ENCODE measurements around the gene WDR7.

The WDR7 gene

DNA sequence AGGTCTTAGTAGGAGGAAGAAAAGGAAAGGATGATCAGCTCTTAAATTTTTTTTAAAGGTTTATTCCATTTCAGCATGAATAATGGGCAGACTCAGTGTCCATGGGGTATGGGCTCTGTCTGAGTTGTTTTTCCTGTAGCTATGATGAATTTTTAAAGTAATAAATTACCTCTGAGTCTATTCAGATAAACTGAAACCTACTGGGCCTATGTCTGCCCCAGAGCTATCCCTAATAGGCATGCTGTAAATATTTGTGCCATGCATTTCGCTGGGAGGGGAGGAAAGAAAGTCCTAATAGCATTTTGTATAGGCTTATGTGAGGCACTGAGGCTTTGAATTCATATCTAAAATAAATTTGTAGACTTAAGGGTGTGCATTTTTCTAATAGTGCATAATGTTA lies 285.3 kb downstream of the WDR7 start:
- no peak for DNase-seq (ENCODE audit: low read depth)

DNA sequence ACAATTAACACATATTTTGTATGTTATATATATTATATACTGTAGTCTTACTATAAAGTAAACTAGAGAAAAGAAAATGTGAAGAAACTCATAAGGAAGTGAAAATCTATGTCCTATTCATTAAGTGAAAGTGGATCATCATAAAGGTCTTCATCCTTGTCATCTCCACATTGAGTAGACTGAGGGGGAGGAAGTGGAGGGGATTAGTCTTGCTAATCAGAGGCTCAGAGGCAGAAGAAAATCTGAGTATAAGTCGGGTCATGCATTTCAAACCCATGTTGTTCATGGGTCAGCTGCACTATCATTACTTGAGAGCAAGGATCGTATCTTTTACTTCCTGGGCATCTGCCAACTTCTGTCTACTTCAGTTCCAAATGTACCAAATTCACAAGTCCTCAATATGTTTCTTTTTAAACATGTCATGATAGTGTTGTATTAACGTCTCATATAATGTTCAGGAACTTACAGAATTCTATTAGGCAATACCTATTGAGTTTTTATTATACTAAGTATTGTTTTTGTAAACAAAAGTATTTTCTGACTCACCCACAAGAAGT lies 286.8 kb downstream of the WDR7 start:
- DNase-seq (ENCODE audit: low read depth) = no peak

DNA sequence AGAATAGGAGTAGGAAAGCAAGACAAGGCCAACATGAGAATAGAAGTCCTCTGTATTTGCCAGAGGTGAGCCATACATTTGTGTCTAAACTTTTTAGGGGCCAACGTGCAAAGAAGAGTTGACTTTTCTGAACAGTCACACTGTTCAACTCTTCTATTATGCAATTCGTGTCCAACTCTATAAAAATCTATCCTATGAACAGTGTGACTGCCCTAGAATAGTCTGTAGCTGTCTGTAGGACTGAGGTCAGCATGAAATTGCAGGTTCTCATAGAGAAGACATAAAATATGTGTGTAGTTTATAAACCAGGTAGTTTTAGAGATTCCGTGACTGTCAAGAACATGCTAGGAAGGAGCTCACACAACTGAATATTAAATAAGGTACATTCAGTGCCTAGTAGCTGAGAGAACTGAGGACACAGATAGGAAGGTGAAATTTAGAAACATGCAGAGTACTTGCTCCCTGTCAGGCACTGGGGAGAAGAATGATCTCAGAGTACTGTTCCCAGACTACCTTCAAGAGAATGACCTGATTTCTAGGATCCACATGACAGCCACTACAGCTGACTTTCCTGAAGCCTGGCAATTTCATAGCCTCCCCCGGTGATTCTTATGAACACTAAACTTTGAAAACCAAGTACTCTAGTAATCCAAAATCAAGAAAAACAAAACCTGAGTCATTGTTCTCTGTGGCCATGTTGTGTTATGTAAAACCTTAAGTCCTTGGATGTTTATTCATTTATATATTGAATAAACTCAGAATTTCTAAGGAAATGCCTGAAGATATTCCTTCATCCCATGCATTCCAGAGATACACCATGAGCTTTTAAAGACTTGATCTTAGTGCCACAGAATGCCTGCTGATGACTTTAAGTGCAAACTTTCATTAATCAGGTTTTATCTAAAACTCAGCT lies 294.3 kb downstream of the WDR7 start:
- no peak for DNase-seq (ENCODE audit: low read depth)

DNA sequence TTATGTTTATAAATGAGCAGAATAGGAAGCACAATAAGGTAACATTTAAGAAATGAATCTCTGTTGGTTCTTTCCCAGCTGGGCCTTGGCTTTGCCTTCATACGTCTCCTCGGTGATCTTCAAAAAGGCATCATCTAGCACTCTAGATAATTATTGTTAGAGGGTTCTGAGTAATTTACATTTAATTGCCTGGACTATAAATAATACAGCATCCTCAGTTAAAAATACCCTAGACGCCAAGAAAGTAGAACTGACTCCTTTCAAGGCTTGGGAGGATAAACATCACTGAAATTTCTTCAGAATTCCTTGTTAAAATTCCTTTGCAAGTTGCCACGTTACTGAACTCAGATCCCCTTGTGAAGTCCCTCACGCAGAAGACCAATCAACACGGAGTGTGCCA lies 296.1 kb downstream of the WDR7 start:
- DNase-seq (ENCODE audit: low read depth) = no peak

DNA sequence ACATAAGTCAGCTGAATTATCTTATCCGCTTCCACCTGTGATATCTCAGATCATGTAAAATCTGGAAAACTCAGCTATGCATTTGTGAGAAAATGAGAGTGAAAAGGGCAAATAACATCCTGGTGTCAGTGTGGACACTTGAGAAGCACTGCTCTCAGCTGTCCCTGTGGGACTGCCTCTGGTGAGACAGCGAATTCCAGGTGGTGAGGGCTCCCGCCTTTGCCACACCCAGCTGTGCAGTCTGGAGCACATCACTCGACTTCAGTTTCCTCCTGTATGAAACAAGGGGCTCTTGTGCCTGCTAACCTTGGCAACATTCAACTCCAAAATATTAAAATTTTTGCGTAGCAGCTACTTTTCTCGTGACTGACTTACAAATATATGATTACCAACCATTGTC lies 300.9 kb downstream of the WDR7 start:
- no peak for DNase-seq (ENCODE audit: low read depth)

DNA sequence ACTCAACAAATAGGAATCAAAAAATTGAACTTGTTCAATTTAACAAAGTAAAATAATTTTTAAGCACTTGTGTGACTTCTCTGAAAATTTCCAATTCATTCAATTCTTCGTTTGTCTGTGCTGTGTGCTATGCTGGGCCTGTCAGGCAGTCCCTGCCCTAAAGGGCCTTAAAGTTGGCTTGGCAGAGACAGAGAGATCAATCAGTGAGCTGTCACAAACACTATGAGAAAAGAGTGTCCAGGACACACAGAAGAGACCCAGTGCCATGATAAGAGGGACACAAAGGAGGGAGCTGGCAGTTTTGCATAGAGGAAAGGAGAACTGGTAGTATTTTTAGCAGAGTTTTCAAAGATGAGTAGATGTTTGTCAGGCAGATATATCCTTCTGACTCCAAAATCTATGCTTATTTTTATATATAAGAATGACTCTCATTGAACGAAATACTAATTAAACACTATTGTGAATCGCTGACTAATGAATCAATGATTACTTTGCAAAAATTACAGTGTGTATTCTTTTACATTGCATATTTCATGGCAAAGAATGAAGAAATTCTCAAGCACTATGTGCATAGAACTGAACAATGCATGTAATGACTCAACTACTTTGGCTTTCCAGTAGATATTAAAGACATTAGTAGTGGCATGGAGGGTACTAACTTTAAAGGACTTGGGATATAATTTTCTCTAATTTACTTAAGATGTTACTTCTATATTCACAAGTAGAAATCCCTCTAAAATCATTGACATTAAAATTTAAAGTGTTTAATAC lies 302.5 kb downstream of the WDR7 start:
- no peak for DNase-seq (ENCODE audit: low read depth)

DNA sequence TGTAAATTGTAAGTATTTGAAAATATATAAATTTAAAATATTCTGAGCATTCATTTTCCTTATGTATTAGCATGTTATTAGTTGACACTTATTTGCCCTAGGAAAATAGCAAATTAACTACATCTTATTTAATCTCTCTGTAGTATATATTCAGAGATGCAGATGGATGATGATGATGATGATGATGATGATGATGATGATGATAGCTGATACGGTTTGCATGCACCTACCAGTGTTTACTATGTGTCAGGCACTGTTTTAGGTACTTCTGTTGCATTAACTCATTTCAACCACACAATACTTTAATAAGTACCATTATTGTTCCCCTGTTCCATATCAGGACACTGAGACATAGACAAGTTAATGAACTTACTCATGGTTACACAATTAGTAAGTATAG lies 304.3 kb downstream of the WDR7 start:
- DNase-seq (ENCODE audit: low read depth) = no peak

DNA sequence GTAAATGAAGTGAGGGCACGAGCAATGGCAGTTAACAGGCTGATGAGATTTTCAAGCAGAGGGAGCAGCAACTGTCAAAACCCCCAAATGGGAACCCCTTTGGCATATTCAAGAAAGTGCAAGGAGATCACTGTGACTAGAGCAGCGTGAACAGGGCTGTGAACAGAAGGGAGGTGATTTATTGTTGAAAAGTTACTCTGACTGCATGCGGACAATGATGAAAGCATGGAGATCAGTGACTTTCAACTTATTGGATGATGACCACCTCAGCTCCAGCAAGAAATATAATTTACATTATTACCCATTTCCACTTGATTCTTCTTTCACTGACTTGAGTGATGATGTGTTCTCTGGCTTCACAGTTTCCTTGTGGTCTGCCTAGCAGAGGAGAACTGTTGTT lies 308.0 kb downstream of the WDR7 start:
- no peak for DNase-seq (ENCODE audit: low read depth)

DNA sequence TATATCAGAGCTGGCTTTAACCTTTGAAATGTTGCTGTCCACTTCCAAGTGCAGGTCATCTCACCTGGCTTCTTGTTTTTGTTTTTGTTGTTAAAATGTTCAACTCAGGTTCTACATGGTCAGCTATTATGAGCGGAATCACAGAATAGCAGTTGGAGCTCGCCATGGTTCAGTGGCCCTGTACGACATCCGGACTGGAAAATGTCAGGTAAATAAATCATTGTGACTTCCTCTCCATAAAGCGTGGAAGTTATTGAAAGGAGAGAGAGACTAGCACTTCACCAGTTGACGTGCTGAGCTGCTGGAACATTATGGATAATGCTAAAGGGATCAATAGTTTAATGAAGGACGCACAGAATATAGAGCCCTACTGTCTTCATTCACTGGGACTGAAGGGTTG lies 311.2 kb downstream of the WDR7 start:
- no peak for DNase-seq (ENCODE audit: low read depth)

DNA sequence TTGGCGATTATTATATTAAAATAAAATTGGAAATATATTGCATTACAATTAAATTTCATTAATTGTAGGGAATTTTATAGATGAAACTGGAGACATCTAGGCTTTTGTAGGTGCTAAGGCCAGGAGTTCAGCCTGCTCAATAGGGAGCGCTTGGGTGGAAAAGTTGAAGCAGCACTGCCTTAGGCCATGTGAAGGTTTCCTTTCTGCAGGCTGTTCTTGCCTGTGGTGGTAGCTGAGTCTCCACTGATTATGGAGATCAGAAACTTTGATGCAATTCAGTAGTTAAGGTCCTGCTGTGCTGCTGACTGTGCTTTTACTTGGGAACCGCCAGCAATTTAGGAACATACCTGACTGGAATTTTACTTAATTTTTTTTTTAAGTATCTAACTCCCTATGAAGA lies 315.9 kb downstream of the WDR7 start:
- no peak for DNase-seq (ENCODE audit: low read depth)

DNA sequence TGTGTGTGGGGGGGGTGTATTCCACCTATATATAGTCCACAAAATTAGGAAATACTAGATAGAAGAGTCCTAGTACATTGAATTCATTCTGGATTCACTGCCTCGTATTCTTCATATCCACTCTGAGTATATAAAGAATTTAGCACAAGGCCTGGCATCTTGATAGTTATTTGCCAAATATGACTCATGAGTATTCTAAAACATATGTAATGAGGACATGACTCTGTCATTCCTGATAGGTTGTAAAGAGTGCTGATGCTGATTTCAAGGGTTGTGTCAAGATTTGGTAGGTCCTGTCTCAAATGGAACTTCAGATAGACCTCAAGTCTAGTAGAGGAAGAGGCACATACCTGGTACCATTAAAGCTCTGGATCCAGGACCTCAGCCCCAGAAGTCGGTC lies 322.3 kb downstream of the WDR7 start:
- no peak for DNase-seq (ENCODE audit: low read depth)

DNA sequence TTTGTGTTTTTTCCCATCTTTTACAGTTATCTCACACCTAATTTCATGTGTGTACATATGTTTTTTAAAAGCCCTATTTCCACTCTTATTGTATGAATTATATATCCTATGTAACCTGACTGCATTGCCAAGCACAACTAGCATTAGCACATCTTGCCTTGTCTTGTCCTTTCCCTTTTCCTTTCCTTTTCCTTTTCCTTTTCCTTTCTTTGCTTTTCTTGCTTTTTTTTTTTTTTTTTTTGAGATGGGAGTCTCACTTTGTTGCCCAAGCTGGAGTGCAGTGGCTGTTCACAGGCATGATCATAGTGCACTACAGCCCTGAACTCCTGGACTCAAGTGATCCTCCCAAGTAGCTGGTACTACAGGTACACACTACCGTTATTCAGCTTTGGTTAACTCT lies 323.0 kb downstream of the WDR7 start:
- DNase-seq (ENCODE audit: low read depth) = no peak

DNA sequence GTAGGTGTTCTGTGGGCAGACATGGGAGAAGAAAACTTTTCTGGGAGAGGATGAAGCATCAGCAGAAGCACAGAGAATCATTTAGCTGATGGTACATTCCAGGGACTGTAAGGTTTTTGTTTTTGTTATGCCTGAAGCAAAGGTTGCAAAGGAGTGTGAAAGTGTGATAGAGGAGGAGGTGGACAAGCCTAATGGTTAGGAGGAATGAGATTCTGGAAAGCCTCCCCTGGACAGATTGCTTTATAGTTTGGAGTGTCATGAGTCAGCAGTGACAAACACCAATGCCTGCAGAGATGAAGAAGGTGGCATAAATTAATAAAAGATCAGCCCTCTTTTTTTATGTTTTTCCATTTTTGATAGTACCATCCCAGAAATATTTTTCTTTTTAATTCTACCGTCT lies 324.1 kb downstream of the WDR7 start:
- DNase-seq (ENCODE audit: low read depth) = no peak

DNA sequence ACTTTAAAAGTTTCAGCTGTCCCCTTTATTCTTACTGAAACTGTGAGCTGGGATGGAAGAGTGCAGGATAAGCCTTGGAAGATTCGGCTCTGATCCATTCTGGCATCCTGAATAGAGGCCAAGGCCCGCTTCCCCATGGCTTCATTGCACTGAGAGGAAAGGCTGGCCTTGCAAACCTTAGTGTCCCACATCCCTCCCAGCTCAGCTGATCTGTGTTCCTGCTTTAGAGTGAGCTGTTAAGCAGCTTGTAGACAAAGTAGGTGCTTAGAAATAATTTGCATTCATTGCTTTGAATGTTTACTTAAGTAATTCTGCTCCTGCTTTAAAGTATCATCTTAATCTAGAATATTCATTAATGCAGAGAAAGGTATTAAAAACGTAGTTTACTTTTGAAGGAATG lies 326.1 kb downstream of the WDR7 start:
- no peak for DNase-seq (ENCODE audit: low read depth)

DNA sequence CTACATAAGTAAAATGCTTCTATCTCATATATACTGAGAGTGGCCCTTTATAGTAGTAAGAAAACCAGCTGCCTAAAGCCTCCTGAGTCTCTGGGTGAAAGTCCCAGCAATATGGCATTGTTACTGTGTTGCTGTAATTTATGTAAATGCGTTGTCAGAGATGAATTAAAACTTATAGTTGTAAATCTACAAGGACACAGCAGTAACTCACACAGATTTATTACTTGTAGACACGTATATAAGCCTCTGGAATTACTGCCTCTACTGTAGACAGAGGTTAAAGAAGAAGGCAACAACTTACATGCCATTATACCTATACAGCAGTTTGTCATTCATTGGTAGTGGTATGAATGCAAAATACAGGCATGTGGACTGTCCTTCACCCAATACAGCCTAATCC lies 326.6 kb downstream of the WDR7 start:
- no peak for DNase-seq (ENCODE audit: low read depth)

DNA sequence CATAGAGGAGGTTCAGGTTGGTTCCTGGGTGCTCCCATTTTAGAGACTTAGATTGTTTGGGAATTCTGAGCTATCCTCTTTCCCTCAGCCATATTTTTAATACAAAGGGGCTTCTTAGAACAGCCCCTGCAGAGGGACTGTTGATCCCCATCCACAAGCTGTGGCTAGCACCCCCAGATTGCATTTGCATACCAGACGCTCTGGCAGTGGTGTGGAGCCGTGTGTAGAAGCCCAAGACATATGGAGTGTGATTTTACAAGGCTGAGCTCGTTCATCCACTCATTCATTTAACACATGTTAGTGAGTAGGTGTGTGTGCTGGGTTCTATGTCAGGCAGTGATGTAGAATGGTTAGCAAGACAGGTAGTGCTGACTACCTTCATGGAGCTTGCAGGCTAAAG lies 329.0 kb downstream of the WDR7 start:
- no peak for DNase-seq (ENCODE audit: low read depth)

DNA sequence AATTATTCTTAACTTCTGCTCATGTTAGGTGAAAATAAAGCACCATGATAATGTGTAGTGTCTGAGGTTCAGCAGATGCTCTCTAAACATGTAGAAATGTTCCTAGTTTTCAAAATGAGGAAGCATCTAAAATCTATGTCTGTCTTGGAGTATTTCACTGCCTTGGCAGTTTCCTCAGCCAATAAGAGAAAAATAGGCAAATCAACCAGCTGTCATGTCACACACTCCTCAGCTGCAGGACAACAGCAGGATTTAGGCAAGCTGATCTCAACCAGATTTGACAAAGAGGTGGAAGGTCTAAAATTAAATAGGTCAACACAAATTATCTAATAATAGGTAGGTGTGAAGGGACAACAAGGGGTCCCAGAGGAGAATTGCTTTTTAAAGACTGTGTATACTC lies 331.6 kb downstream of the WDR7 start:
- DNase-seq (ENCODE audit: low read depth) = no peak

DNA sequence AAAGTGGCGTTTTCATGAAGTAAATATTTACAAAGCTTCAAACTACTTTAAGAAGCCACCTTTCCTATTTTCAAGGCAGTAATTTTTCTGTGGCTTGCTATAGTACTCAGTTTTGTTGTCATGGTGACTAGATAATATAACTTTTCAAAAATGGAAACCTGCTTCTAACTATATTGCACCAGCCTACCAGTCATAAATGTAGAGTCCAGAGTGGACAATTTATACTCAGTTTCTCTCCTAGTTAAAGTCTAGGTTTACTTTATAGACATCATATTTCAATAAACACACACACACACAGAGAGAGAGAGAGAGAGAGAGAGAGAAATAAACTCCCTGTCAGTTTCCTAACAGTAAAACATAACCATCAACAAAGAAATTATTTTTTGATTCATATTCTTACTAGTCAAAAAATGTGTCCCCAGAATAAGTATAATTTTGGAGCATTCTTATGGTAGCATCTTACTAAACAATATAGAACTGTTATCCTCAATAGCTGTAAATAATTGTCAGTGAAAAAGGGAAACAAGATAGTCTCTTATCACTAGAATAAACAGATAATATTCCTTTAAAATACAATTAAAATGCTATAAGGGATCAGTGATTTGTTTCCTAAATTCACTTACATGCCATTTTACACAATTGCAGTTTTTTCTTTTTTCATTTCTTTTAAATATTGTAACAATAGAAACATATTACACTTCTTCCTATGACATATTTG lies 332.3 kb downstream of the WDR7 start:
- no peak for DNase-seq (ENCODE audit: low read depth)

DNA sequence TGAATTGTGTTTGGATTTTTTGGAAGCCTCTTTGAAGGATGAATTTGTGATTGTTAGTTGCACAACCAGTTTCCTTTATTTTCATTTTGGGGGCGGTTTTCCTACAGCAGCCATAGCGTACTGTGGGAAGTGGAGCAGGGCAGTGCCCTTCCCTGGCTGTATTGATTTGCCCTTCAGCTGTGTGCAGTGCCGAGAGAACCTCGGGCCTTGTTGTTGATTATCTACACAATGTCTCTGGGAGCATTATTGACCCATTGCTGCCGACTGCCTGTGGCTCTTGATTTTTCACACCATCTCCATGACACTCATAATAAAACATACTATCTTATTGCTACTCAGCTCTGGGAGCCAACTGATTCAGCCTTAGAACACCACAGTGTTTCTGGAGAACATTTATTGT lies 333.6 kb downstream of the WDR7 start:
- DNase-seq (ENCODE audit: low read depth) = no peak

DNA sequence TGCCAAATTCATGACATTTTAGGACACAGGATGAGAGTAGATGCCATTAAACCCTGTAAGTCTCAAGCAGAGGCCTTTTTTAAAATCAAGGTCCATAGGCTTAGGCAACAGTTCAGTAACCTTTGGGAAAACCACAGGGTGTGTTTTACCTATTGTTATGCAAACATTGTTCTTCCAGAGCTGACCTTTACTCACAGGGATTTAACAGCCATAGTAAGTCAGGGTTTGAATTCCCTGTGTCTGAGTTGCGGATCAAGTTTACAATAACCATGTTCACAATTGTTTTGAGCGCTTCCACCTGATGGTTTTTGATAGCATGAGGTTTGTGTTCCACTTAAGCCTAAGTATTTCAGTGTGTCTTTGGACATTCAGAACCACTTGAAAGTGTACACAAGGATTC lies 335.7 kb downstream of the WDR7 start:
- DNase-seq (ENCODE audit: low read depth) = no peak

DNA sequence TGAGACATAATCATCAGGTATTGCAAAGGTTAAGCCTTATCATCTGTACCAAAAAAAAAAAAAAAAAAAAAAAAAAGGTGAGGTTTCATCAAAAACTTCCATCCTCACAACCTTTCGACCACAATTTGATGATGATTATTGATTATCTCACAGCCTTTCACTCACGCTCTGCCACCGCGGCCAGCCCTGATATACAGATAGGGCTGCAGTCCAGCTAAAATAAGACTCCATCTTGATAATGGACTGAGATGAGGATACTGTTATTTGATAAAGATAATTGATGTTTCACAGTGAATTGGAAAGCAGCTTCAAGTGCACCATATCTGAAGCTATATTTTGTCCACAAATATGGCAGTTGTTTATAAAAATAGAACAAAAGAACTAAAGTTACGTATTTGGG lies 336.1 kb downstream of the WDR7 start:
- DNase-seq (ENCODE audit: low read depth) = no peak

DNA sequence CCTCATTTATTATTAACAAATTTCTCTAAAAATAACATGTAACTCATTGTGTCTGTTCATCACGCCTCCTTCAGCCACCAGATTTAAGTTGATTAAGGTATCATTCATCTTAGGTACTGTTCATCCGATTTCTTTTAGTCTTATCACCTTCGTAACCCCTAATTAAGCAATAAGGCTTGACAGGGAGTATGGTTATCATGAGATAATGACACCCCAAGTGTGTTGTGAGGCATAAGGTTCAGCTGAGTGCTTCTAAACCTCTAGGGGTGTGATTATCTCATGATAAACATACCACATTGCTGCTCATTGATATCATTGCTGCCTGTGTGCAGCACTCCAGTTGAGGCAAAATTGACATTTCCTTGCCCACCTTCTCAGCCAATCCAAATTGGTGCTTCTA lies 336.9 kb downstream of the WDR7 start:
- DNase-seq (ENCODE audit: low read depth) = no peak

DNA sequence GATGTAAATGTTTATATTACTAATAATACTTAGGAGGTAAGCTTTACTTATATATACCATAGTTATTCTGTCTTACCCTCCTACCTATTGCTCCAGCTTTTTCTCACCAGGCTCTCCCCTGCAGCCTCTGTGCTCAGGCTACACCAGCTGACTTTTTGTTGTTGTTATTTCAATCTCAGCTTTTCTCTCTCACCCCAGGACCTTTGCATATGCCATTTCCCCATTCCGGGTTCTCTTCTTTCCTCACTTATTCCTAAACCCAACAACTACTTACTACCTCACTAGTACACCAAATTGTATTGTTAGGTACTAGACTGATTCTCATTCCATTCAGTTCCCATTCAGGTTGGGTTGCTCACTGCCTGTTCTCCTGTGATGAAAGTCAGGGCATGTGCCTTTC lies 339.5 kb downstream of the WDR7 start:
- DNase-seq (ENCODE audit: low read depth) = no peak
